HG03060 (cell line): ENCODE results near the gene DHX15.

Experiments used
- ATAC-seq: cut with Tn5 transposase; IDR thresholded peaks from one replicate; pipeline ENCODE4 v1.9.1; 2021; ENCODE audit warnings: low read depth, moderate number of reproducible peaks; ENCODE audit not compliant: unreplicated experiment

The DHX15 gene

DNA sequence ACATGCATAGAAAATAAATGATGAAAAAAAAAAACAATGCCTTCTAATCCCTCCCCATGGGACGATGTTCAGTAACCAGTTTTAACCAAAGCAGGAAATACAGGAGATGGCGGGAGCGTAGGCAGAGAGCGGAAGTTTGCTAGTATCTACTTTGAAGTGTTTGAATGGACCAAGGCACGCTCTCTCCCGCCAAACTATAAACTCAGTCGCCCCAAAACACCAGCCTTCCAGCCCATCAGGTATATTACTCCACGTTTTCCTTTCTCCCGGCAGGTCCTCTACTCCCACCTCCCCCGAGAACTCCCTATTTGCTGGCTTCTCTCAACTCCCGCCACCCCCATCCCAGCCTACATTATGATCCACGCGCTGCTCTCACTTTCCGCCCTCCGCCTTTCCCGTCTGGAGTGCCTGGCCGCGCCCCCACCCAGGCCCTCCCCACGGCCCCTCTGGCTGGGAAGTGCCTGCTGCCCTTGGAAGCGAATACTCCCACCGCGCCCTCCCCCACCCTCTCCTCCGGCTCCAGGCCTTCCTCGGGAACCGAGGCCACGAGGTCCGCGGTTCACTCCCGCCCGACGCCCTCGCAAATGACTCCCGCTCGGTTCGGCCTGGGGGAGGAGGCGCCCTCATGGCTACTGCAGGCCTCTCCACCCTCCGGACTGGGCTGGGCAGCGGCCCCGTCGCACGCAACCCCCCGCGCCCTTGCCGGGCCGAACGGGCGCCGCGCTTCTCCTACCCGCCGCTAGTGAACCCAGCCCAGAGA lies 723 bp downstream of the DHX15 start:
- peak; percentile 8 for ATAC-seq

DNA sequence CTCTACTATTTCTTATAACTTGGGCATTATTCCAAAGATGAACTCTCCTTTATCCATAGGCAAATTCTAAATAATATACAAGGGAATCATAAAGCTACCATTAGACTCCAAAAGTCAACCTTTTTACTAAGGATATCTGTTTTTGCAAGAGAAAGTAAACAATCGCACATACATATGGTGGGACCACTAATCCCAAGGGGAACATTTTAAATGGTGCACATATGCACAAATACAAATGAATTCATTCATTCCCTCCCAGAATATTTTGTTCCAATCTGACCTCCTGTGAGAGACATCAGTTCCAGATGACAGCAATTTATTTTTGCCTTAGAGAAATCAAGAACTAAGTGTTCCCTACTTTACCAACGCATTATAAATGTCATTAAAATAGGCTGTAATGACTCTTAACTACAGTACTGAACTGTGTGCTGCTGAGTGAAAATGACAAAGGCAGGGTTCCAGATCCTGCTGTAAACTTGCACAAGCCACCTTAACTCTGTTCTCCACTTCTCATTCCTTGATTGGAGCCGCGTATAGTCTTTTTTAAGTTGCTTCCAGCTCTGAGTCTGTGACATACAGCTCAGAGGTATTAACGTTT lies 2.0 kb downstream of the DHX15 start:
- ATAC-seq: no peak

DNA sequence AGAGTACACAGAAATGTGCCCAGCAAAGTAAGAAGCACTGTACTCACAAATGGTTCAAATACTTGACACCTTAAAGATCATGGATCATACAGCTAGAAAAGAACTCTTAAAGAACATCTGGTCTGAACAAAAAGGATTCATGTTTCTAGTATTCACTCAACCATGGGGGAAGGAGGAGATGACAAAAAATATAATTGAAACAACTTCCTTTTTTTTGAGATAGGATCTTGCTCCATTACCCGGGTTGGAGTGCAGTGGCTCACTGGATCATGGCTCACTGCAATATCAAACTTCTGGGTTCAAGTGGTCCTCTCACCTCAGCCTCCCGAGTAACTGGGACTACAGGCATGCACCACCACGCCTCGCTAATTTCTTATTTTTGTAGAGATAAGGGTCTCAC lies 6.0 kb downstream of the DHX15 start:
- no peak for ATAC-seq

DNA sequence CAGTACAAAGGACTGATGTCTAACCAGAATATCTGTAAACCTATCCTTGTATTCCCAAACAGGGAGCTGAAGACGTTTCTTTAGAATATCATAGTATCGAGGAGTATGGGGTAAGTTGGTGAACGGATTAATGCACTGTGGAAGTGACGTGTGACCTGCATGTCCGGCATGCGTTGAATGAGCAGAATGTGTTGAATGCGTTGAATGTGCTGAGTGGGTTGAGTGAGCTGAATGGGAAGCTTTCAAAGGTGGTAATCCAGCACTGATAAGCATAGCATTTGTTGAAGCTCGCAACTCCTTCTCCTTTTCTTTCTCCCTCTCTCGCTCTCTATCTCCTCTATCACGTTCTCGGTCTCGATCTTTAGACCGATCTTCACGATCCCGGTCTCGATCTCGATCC lies 8.1 kb downstream of the DHX15 start:
- ATAC-seq: no peak

DNA sequence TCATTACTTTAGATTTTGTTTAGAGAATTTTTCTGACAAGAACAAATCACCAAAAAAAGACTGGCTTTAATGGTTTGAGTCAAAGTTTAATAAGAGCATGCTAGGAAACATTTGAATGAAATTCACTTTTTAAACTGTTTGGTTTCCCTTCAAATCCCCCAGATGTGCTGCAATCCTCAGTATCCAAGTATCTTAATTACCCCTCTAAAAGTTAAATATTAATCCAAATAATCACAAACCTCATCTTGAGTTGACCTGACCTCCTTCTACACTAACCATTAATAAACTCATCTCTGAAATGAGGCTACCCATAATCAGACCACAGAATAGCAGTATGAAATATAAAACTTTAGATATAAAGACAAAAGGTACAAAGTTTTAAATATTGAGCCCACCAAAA lies 10.1 kb downstream of the DHX15 start:
- ATAC-seq: no peak

DNA sequence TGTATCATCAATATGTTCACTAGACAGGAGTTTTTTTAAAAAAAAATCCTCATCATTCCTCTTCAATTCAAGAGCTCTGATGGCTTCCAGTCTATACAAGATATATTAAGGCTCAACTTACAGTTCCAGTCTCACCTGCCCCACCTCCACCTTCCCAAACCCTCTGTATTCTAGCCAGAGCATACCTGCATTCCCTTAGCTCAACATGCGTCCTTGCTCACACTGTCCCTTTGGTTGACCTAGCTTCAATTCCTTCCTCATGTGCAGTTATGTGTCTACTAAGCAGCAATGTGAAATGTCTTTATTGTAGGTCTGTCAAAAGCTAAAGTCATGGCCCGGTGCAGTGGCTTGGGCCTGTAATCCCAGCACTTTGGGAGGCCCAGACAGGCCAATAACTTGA lies 10.8 kb downstream of the DHX15 start:
- ATAC-seq: no peak

DNA sequence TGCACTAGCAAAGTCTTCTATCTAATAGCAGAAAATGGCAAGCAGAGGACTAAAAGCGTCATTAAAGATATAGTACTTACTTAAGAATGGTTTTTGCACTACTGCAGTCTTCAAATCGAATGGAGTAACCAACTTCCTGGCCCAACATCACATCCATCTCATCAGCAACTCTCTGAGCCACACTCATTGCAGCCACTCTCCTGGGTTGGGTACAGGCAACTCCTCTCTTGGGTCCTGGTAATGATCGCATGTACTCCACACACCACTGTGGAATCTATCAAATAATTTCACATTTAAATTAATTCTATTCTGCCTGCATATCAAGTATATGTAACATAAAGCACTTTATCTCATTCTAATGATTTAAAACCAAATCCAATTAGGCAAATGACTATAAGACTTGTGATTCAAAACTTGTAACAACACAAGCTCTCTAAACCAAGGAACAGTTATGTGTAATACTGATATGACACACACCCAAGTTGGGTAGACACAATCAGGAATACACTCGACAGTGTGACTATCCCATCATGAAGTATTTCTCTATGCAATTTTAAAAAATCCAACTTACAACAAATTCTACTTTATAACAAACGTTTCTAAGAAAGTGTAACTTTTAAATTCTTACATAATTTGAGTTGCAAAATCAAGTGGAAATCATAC lies 13.6 kb downstream of the DHX15 start:
- ATAC-seq: no peak

DNA sequence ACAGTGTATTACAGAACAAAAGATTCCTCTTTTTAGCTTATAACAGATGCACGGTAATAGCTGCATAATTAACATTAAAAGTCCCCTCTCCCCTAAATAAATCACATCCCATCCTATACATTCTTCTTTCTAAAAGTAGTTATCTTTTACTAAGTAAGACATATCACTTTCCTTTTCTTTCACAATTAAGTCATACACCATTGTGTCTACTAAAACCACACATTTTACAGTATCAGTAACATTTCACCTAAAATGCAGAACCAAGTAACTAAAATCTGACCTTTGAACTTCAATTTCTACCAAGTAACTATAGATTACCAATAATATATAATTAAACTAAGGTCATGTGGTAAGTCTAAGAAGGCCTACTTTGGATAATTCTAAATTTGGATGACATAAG lies 14.2 kb downstream of the DHX15 start:
- no peak for ATAC-seq

DNA sequence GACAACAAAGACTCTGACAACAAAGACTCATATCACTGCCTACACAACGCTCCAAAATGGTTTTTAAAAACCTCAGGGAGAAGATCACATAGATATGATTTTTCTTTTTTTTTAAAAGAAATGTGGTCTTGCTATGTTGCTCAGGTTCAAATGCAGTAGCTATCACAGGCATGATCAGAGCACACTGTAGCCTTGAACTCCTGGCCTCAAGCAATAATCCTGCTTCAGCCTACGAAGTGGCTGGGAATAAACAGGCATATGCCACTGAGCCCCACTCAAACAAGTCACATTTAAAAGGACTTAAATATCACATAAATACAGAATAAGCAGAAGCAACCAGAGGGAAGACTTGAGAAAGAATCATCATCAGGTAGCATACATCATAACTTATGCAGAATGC lies 14.7 kb downstream of the DHX15 start:
- ATAC-seq: no peak

DNA sequence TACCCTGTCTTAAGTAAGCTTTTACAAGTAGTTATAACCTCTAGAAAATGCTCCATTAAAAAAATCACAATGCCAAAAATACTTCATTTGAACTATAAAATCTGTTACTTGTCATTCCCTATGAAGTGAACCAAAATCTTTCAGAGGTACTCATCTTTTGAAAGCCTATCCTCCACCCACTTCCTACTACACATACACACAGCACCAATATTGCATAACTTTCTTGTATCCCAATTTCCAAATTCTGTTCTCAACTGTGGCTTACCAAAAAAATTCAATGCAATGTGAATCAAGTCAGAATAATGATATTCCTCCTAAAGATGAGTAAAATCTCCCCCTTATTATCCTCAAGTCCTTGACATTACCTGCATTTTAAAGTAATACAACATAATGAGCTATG lies 15.9 kb downstream of the DHX15 start:
- ATAC-seq: no peak

DNA sequence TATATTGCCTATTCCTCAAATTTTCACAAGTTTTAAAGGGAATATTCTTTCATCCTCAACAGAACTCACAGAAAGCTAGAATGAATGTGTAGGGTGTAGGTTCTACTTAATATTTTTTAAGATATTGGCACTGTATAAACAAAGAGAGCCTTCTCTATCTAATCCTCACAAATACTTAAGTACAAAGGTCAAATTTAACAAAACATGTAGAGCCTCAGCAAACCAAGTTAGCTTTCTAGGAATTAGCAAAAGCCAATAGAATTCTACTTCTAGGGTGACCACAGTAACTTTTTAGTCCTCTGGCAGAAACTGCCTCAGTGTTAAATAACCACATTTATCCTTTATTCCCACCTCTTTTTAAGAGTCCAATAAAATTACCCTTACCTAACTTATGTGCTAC lies 19.3 kb downstream of the DHX15 start:
- ATAC-seq: no peak

DNA sequence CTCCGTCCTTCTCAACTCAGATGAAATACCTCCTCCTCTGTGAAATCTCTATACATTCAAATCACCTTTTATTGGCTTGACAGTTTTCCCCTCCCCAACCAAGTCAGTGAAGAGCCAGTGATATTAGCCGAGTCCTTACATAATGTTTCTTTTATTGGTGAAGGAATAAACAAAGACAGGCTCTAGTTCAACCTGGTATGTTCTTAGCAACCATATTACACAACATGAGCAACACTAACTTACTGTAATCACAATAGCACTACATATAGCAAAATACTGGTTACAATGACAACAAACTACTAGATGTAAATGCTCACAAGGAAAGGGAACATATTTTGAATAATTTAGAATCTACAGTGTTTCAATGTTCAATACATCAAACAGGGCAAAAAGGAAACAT lies 19.9 kb downstream of the DHX15 start:
- ATAC-seq: no peak

DNA sequence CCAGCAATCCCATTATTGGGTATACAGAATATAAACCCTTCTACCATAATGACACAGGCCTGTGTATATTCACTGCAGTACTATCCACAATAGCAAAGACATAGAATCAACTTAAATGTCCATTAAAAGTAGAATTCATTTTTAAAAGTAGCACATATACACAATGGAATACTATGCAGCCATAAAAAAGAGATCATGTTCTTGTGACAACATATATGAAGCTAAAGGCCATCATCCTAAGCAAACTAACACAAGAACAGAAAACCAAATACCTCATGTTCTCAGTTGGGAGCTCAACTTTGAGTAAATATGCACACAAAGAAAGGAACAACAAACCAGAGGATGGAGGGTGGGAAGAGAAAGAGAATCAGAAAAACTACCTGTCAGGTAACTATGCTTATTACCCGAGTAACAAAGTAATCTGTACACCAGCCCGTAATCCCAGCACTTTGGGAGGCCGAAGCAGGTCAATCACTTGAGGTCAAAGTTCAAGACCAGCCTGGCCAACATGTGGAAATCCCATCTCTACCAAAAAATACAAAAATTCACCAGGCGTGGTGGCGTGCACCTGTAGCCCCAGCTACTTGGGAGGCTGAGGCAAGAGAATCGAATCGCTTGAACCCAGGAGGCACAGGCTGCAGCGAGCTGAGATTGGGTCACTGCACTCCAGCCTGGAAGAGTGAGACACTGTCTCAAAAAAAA lies 22.8 kb downstream of the DHX15 start:
- no peak for ATAC-seq

DNA sequence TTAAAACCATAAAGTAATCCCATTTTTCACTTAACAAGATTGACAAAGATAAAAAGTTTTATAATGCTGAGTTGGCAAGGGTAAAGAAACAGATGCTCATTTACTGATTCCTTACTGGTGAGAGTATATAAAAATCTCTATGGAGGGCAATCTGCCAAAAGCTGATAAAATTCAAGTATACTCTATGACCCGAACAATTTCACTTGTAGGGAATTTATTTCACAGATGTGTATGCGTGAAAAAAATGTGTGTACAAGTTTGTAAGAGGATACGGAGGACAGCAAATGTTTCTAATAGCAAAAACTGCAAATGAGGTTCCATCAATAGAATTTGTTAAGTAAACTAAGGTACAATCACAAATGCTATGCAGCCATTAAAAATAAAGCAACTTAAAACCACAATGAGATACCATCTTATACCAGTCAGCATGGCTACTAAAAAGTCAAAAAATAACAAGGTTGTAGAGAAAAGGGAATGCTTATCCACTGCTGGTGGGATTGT lies 23.4 kb downstream of the DHX15 start:
- no peak for ATAC-seq

DNA sequence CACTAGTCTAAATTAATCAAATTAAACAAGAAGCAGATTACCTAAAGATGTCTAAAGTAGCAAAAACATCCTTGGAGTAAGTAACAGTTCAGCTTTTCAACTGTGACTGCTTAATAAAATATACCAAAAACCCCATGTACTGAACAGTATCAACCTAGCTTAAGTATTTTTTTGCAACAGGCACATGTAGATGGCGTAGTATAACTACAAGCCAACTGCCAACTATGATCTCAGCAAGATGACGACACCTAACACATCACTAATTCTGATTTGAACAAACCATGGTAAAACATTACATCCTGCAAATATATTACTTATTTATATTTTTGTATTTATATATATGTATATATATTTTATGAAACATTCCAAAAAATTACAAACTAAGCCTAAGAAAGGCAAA lies 24.5 kb downstream of the DHX15 start:
- ATAC-seq: no peak

DNA sequence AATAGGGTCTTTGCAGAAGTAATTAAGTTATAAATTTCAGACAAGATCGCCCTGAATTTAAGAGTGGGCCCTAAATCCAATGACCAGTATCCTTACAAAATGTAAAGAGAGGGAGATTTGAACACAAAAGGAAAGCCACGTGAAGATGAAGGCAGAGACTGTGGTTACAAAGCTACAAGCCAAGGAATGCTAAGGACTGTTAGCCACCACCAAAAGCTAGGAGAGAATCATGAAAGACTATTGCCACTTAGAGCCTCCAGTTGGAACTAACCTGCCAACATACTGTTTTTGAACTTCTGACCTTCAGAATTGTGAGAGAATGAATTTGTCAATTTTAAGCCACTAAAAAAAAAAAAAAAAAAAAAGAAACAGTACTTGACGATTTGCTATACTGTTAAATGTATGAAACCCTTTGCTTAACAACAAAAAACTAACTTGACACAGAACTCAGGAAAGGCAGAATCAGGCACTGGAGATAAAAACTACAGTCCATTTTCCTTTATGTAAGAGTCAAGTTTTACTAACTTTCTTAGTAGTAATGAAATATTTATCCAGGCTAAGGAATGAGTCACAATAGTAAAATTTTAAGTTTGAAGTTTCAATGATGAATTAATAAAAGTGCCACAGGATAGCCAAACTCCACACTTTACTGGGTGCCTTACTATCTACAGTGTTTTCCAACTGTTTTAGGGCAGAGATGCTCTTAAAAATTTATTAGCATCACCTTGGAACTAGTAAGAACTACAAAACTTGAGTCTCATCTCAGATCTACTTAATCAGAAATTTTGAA lies 25.1 kb downstream of the DHX15 start:
- ATAC-seq: no peak

DNA sequence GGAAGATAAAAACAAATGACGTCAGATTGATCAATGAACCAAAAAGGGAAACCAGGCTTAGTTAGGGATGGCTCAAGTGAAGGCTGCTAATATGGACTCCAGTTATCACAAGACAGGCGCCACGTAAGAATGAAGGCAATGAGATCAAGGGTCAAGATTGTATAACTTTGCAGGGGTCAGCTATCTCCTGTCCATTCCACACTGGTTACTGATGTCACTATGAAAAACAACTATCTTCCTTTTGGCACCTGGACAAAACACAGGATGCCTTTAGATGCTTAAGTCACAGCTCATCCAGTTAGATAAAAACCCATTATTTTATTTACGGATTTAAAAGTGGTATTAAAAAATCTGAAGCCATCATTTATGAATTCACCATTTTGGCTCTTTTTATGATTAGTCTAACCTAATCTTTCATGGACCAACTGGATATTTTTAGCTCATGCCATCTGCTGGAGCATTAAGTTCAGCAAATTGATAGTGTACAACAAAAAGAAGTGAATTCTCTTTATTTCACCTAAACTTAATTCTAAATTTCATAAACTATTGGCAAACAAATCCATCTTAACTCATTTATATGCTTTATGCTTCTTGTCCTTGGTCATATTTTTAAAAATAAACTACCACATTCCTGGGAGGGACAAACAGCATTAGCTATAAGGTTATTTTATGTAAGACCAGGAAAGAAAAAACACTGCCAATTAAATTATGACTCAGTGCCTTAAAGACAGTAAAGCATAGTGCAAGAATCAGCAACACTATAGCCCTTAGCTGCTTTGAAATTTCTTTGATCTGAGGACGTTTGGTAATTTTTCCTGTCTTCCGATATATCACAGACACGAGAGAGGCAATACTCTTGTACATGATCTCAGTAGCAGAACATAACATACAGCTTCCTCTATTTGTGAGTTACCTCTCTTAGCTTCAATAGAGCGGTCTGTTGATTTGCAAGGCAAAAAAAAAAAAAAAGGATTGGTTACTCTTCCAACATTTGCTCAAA lies 27.0 kb downstream of the DHX15 start:
- no peak for ATAC-seq

DNA sequence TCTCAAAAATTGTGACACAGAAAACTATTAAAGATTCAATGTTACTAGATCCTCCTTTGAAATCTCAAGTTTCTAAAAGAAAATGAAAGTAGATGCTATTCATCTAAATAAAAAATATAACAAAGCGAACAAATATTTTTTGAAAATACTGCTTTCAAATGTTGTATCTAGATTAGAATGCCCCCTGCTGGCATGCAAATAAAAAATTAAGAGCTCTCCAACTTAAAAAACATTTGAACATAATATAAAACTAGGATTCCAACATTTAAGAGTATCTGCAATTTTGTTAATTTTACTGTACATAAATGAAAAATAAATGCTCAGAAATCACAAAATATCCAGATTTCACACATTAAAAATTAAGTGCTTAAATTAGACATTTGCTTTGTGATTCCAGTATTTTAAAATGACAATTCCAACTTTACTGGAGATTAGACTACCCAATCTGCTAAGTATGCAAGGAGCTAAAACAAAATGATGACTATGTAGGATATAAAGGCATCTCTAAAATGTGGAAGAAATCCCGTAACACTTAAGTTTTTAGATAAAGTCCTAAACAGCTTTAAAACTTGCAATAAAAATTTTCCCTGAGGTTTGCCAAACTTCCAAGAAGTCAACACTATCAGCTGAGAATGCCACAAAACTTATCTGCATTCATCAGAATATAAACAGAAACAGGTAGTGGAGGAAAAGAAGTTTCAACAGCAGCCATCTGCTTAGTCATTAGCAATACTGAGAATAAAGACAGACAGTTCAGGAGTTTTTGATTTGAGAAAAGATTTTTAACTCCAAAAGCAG lies 32.7 kb downstream of the DHX15 start:
- ATAC-seq: no peak
